ENCODE data around the gene NSD2.

Gene NSD2

GRCh38 chr4:1969928-1970723 is 98.9 kb downstream of the NSD2 start:
- Histone ChIP-seq H3K9me3 (ENCODE audit: control insufficient read depth, insufficient read depth, low read depth, low read length) (no peaks in the 10 kb centered on the region), H3K4me3 (ENCODE audit: low read depth, low read length) (no peak overlapping the region), H3K4me1 (ENCODE audit: control insufficient read depth, insufficient read depth, low read length) (no peaks in the 10 kb centered on the region), H3K27ac (ENCODE audit: extremely low read depth, low read depth, low read length) (no peak overlapping the region), H3K36me3 (ENCODE audit: control insufficient read depth in 2 of 2, insufficient read depth in 1 of 2, low read length in 2 of 2) (peaks cover 7 to 89% of the 10 kb centered on the region in 2 experiments)
- ChIA-PET CTCF (interaction anchor here (0.6 kb wide), 1 partner anchor 897 kb away, joined by 3 read pairs; no protein-coding TSS in a partner anchor), POLR2A (no interaction called here)
- TF ChIP-seq BCL11A (tag by site-specific recombination; IDR thresholded peaks at IDR 0.05; ENCODE audit: low read depth): no peak
- TF ChIP-seq SCRT2 (tag by site-specific recombination; IDR thresholded peaks at IDR 0.05): peak; percentile 74
- no peak for TF ChIP-seq MYNN (tag by site-specific recombination; IDR thresholded peaks at IDR 0.05; ENCODE audit: borderline replicate concordance)
- TF ChIP-seq ZNF221 (tag by site-specific recombination; IDR thresholded peaks at IDR 0.05; ENCODE audit: borderline replicate concordance): no peak

- POLR2A ChIA-PET: no interaction called here
- no peak overlapping the region for H3K27ac ChIP-seq (ENCODE audit: extremely low read depth, low read depth, low read length)
- TF ChIP-seq ZNF302 (tag by site-specific recombination; IDR thresholded peaks at IDR 0.05; ENCODE audit: low read depth) (no peak), REST (tag by site-specific recombination; IDR thresholded peaks at IDR 0.05) (no peak), ZNF621 (tag by site-specific recombination; IDR thresholded peaks at IDR 0.05) (no peak), ZNF211 (tag by site-specific recombination; IDR thresholded peaks at IDR 0.05; ENCODE audit: low read depth) (no peak), ZFP3 (tag by site-specific recombination; IDR thresholded peaks at IDR 0.05; ENCODE audit: low read depth) (no peak)
- TF ChIP-seq, protein P1, sequence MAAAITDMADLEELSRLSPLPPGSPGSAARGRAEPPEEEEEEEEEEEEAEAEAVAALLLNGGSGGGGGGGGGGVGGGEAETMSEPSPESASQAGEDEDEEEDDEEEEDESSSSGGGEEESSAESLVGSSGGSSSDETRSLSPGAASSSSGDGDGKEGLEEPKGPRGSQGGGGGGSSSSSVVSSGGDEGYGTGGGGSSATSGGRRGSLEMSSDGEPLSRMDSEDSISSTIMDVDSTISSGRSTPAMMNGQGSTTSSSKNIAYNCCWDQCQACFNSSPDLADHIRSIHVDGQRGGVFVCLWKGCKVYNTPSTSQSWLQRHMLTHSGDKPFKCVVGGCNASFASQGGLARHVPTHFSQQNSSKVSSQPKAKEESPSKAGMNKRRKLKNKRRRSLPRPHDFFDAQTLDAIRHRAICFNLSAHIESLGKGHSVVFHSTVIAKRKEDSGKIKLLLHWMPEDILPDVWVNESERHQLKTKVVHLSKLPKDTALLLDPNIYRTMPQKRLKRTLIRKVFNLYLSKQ (tag by site-specific recombination; IDR thresholded peaks at IDR 0.05; ENCODE audit: borderline replicate concordance): no peak
- CTCF ChIA-PET: no interaction called here
- no peak overlapping the region for H3K4me3 ChIP-seq (ENCODE audit: low read depth, low read length)
- H3K4me1 ChIP-seq (ENCODE audit: control insufficient read depth, insufficient read depth, low read length): no peaks in the 10 kb centered on the region
- H3K36me3 ChIP-seq (ENCODE audit: control insufficient read depth in 2 of 2, insufficient read depth in 1 of 2, low read length in 2 of 2): peaks cover 7 to 89% of the 10 kb centered on the region in 2 experiments; a peak in 2 of 3 replicates
- H3K9me3 ChIP-seq (ENCODE audit: control insufficient read depth, insufficient read depth, low read depth, low read length): no peaks in the 10 kb centered on the region
Measured at GRCh38 chr4:1970926-1971325, 99.7 kb downstream of the NSD2 start.

- TF ChIP-seq, protein P2, sequence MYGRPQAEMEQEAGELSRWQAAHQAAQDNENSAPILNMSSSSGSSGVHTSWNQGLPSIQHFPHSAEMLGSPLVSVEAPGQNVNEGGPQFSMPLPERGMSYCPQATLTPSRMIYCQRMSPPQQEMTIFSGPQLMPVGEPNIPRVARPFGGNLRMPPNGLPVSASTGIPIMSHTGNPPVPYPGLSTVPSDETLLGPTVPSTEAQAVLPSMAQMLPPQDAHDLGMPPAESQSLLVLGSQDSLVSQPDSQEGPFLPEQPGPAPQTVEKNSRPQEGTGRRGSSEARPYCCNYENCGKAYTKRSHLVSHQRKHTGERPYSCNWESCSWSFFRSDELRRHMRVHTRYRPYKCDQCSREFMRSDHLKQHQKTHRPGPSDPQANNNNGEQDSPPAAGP (tag by site-specific recombination; IDR thresholded peaks at IDR 0.05): no peak
- H3K4me1 ChIP-seq (ENCODE audit: control insufficient read depth, insufficient read depth, low read length): no peaks in the 10 kb centered on the region
- no peak overlapping the region for H3K27ac ChIP-seq (ENCODE audit: extremely low read depth, low read depth, low read length)
- no peak overlapping the region for H3K4me3 ChIP-seq (ENCODE audit: low read depth, low read length)
- peaks cover 7 to 93% of the 10 kb centered on the region in 2 experiments; a peak in 2 of 3 replicates for H3K36me3 ChIP-seq (ENCODE audit: control insufficient read depth in 2 of 2, insufficient read depth in 1 of 2, low read length in 2 of 2)
- CTCF ChIA-PET: no interaction called here
- POLR2A ChIA-PET: no interaction called here
- H3K9me3 ChIP-seq (ENCODE audit: control insufficient read depth, insufficient read depth, low read depth, low read length): no peaks in the 10 kb centered on the region
Measured at GRCh38 chr4:1971456-1972200, 100.4 kb downstream of the NSD2 start.
